Measurements from ENCODE around the gene OBSCN.

GRCh38 chr1:228333739-228334115, 125.9 kb downstream of the OBSCN start:
- TF ChIP-seq EZH2 (IDR thresholded peaks at IDR 0.05; ENCODE audit: borderline replicate concordance, insufficient read depth, low read depth, low read length, poor library complexity, severe bottlenecking) (no peak), CTCF (IDR thresholded peaks at IDR 0.05) (no peak)
